HG02588 (cell line): ENCODE measurements around the gene COL23A1.
"Not testable (repeated sequence)": the region's sequence is repeated elsewhere in the genome, so short reads cannot be mapped to it uniquely, and the experiment has no call there.

Experiments
- ATAC-seq: cut with Tn5 transposase; IDR thresholded peaks from one replicate; pipeline ENCODE4 v1.9.1; 2021; ENCODE audit warnings: mild to moderate bottlenecking, moderate library complexity; ENCODE audit not compliant: unreplicated experiment

COL23A1 gene

DNA sequence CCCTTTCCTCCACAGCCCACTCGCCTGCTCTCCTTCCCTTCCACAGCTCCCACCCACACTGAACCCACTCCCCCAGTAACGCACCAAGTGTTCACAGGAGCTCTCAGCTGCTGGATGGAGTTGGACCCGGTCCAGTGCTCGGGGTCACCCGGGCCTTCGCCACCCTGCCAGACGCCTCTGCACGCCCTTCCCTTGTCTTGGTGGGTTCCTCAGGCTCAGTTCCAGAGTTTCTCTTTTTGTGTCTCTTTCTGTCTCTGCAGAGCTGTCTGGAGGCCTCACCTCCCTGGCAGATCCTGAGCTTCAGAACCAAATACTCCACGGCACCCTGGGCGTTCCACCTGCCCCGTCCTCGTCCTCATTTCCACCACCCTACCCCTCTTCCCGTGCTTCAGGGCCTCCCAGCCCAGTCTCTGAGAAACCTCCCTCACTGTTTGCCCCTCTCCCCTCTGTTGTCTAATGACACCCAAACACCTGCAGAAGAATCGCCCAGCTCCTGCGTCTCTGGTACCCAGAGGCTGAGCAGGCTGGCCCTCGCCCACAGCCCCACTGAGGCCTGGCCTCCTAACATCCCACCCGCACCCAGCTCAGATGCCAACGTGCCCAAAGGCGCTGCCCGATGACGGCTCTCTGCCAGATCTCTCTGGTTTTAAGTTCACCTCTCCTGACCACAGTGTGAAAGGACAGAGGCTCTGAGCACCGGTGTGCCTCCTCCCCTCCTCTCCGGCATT is 74.3 kb downstream of the COL23A1 start:
- ATAC-seq: no peak

DNA sequence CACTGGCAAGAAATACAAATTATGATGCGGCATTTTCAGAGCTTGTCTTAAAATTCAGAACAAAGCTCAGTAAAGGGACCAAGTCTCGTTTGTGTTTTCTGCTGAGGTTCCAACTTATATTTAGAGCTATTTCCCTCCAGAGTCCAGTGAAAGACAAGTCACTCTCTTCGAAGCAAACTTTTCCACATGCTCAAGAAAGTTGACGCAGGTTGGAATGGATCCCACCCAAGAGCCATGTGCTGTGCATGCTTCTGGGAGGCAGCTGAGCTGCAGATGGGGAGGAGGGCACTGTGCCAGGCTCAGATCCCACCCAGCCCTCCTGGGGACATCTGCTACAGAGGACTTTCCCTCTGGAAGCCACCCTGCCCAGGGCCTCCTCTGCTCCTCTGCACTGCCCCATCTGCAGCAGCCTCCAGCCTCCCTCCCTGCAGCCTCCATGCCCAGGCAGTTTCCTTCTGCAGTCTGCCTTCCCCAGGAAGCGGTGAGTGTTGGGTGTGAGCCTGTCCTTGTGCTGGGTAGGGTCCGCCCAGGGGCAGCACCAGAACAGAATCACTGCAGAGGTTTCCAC is 75.3 kb downstream of the COL23A1 start:
- no peak for ATAC-seq

DNA sequence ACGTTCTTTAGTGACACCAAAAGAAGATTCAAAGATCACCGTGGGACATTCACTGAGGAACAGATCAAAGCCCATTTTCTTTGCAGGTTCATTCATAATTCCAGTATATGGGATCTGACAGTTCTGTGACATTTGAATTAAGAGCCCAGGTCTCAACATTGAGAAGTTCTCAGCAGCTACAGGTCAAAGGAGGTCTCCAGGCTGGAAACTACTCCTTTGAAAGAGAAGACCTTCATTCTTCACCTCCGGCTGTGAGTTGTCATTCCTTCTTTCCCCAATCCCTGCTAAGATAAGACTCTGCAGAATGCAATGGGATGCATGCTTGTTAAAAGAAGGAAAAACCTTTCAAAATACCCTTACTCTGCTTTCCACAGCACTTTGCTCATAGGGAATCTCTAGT is 79.0 kb downstream of the COL23A1 start:
- no peak for ATAC-seq

DNA sequence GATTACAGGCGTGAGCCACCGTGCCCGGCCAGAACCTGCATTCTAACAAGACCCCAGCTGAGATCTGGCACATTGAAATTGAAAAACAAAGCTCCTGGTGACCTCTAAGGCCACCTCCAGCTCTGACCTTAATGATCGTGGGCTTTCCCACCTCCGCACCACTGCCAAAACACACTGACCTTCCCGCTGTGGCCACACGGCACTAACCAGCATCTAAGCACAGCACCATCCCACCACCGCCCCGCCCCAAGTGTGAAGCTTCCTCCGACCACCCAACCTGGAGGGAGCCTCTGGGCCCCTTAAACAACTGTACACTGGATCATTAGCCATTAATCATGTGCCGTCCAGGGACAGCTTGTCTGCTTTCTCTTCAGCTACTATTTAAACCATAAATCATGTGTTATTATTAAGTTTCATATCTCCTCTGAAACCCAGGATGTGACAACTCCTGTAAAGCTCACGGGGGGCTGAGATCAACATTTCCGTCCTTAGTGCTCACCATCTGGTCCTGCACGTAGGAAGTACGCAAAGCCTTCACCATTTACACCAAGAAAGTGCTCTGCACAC is 80.6 kb downstream of the COL23A1 start:
- no peak for ATAC-seq

DNA sequence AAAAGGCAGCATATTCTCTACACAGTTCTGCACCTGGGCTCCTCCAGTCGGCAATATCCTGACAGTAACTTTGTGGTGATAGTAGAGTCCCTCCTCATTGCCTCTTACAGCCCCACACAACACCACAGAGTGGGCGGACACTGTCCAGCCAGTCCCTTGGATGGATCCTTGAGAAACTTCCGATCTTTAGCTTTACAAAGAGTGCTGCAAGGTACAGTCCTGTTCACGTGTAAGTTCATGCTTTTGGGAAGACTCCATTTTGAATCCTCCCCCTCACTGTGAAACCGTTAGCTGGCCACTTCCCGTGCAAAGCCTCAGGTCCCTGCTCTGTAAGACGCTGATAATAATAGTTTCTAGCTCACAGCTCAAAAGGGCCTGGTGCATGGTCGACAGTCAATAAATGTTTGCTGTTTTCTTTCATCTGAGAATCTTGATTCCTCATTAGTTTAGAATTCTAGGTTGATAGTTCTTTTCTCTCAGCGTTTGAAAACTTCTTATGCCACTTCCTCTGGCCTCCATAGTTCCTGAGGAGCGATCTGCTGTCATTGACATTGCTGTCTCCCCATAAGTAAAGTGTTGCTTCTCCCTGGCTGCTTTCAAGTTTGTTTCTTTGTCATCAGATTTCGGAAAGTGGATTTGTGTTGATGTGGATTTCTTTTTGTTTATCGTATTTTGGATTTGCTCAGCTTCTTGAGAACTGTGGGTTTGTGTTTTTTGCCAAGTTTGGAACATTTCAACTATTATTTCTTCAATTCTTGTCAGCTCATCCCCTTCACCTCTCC is 82.9 kb downstream of the COL23A1 start:
- ATAC-seq: no peak

DNA sequence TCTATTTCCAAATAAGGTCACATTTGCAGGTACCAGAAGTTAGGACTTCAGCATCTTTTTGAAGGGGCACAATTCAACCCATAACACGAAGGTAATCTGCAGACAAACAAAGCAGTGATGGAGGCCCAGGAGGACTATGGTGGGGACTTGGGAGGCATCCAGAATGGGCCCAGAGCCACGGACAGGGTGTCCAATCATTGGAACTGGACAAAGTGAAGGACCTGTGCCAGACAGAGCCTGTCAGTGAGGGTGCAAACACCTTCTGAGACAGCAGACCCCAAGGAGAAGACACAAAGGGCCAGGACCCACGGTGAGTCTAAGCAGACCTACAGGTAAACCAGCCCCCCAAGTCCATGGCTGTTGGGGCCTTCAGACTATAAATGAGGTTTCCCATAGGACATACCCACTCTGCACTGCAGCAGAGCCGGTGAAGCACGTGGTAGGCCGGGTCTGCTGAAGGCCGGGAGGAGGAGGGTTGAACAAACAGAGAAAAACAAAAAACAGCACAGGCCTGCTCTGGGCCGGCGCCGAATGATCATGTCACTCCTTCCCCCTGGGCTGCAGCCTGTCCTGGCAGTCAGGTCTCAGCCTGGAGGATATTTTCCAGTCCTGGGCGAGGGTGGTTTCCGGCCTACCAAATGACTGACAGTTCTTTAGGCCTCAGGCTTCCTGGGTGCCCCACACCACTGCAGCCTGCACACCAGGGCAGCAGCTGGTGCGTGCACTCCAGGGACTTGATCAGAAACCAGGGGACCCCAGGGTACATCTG is 84.4 kb downstream of the COL23A1 start:
- no peak for ATAC-seq

DNA sequence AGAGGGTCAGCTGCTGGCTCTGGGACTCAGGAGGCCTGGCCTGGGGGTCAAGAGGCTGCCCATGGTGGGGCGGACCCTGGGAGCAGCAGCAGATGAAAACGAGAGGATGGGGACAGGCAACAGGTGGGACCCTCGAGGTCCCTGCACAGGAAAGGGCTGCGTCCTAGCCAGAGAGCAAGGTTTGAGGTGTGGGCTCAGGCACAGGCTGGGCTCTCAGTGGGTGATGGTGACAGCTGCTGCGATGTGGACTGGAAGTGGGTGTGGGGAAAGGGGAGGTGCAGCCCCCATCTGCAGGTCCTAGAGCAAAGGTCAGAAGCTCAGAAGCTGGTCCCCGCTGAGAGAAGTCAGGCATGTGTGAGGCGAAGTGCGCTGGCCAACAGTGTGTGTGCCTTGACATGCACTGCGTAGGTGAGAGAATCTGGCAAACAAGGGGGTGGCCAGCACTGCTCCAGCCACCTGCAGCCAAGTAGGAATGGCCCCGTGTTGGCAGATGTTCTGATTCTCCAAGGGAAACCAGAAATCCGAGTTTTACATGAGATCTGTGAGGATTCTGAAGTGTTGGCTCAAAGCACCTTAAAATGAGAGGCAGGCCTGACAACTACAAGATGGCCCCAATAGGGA is 85.7 kb downstream of the COL23A1 start:
- no peak for ATAC-seq

DNA sequence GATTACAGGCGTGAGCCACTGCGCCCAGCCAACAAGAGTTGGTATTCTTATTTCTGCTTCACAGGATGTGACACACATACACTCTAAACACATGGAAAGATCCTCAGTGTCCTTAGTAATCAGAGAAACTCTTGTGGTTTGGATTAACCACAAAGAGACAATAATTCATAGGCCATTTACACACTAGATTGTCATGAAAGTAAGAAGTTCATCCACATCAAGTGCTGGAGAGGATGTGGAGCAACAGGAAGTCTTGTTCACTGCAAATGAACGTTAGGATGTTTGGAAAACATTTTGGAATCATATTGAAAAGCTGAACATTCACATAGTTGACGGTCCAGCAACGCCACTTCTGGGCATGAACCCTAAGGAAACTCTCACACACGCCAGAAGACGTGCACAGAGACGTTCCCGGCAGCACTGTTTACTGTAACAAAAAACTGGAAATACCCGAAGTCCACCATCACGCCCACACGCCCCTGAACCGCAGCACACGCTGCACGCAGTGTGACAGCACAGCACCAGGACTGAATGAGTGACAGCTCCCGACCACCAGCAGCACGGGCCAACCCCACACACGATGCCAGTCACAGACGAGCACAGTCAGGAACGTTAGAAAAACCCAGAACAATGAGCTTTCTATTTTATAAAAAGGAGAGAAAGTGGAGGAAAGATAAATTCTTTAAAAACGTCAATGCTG is 87.6 kb downstream of the COL23A1 start:
- ATAC-seq: no peak

DNA sequence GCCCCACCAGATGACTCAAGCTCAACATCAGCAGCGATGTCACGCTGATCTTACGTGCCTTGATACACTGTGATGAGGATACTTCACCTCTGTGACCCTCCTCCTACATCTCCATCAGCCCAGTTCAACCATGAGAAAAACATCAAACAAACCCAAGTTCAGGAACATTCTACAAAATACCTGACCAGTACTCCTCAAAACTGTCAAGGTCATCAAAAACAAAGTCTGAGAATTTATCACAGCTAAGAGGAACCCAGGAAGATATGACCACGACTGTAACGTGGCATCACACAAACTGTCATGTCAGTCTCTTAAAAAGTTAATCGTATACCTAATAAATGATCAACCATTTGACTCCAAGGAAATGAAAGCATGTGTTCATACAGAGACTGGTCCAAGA is 90.8 kb downstream of the COL23A1 start:
- no peak for ATAC-seq

DNA sequence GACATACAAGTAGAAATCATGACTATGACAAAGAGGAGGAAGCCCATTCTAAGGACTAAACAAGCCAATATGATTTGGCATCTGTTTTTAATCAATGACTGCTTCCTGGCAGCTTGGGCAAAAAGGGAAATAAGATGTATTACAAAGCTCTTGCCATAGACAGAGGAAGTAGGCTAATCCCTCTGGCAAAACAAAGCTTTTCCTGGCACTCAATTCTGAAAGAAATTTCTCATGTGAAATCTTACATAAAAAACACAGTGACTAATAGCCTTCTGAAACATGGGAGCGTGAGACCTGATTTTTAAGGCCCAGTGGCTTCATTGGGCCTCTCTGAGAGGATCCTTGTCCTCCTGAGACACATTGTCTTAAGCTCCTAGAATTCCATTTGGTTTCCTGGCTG is 93.6 kb downstream of the COL23A1 start:
- ATAC-seq: no peak

DNA sequence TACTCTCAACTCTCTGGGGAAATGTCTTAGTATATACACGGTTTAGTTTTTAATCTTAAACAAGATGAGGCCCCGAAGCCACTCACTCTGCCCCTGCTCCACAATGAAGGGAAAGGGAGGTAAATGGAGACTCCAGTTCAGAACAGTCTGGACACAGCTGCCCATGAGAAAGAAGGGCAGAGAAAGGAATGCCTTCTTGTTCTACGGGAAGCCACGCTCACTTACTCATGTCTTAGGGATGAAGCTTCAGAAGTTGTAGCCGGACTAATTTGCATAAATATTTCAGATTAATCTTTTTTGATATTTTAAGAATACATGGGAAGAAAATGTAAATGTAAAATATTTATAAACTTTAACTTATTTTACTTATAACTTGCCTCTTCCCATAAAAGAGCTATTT is 94.0 kb downstream of the COL23A1 start:
- ATAC-seq: no peak

DNA sequence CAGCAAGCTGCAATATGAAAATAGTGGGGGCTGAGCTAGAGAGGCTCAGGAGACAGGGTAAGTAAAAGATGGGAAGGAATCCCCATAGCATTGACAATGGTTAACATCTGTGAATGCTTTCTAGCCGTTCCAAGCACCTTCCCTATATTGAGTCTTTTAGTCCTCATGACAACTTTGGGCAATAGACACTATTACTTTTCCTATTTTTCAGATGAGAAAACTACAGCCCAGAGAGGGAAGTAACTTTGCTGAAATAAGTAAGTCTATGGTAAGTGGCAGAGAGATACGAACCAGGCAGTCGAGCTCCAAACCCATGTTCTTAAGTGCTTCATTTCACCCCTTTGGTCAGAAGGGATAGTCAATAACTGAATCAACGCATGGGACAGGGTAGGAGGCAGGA is 94.5 kb downstream of the COL23A1 start:
- ATAC-seq: no peak

DNA sequence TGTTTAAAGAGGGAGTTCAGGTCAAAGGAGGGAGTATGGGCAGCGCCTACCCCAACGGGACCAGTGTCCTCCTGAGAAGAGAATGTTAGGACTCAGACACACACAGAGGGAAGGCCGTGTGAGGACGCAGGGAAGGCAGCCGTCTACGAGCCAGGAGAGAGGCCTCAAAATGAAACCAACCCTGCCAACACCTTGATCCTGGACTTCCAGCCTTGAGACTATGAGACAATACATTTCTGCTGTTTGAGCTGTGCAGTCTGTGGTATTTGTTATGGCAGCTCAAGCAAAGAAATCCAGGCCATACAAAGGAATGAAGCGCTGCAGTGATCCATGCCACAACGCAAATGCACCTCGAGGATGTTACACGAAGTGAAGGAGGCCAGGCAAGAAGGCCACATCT is 97.9 kb downstream of the COL23A1 start:
- no peak for ATAC-seq

DNA sequence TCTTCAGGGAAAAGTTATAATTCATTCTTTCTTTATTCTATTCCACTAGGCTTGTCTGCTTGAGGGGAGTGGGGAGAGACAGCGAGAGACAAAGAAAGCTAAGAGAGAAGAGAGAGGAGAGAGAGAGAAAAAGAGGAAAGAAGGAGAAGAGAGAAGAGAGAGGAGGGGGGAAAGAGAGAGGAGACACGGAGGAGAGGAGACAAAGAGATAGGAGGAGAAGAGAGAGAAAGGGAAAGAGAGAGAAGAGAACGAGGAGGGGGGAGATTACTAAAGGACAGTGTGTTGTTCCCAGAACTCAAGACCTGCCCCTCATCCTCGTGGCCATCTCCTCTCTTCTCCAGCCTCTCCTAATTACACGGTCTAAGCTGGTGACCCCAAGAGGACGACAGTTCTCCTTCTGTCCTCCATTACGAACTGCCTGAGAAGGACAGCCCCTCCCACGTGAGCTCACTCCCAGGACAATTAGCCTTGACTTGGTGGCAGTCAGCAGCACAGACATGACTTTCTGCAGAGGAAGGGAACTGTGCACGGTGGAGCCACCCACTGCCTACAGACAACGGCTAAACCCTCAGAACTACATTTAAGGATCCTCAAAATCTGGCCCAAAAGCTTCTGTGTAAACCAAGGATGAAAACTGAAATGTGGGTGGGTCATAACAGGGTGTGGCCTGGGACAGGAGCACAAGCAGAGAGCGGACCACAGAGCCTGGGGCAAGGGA is 99.1 kb downstream of the COL23A1 start:
- ATAC-seq: no peak

DNA sequence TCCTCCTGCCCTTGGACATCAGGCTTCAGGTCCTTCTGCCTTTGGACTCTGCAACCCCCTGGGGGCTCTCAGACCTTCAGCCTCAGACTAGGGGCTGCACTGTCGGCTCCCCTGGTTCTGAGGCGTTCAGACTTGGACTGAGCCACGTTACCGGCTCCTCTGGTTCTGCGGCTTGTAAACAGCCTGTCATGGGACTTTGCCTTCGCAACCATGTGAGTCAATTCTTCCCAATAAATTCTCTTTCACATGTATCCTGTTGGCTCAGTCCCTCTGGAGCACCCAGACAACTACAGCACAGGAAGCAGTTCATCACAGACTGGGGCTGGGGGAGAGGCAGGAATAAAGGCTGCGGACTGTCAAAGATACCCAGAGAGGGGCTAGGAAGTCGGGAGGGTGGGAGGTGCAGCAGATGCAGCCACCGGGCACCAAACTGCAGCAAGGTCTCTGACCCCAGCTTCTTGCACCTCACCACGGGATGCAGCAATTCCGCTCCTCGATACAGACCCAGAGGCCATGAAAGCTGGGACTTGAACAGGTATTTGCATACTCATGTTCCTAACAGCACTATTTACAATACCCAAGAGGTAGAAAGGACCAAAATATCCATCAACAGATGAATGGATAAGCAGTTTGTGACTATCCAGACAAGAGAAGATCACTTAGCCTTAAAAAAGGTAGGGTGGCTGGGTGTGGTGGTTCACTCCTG is 100.8 kb downstream of the COL23A1 start:
- ATAC-seq: no peak

DNA sequence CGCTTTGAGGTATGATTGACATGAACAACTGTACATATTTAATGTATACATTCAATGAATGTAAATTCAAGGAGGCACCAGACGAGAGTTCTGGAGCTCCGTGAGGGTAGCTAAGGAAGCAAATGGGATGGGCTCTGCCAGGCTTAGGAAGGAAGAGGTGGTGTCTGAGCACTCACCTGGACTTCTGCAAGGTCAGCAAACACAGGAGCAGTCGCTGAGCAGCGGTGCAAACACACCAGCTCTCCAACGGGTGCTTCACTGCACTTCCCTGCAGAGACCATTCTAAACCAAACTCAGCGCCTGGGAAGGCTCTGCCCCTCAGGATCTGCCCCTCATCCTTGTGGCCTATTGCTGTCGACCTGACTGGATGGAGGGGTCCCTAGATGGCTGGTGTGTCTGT is 101.5 kb downstream of the COL23A1 start:
- ATAC-seq: no peak

DNA sequence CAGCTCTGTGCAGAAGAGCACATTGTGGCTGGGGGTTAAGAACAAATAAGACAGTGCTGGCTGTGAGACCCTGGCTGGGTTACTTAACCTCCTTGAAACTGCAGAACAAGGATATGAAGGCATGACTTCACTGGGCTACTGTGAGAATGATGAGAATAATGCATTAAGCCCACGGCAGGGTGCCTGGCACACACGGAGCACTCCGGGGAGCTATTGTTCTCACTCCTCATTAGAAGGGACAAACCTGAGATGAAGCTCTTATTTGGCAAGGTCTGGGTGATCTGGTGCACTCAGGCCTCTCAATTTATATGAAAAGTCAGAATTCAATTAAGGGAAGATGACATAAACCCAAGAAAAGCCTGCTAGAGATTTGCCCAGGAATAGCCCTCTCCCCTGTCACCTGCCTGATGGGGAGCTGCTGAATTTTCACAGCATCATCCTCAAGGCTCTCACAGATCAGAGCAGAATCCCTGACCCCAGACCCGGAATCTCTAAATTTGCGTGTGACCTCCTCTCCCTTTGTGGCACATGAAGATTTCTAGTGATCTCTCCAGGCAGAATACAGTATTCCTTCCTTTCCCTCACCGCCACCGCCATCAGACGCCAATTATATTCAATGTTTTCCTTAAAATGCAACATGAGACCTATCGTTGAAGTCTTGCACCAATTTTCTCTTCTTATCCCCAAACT is 102.1 kb downstream of the COL23A1 start:
- no peak for ATAC-seq

DNA sequence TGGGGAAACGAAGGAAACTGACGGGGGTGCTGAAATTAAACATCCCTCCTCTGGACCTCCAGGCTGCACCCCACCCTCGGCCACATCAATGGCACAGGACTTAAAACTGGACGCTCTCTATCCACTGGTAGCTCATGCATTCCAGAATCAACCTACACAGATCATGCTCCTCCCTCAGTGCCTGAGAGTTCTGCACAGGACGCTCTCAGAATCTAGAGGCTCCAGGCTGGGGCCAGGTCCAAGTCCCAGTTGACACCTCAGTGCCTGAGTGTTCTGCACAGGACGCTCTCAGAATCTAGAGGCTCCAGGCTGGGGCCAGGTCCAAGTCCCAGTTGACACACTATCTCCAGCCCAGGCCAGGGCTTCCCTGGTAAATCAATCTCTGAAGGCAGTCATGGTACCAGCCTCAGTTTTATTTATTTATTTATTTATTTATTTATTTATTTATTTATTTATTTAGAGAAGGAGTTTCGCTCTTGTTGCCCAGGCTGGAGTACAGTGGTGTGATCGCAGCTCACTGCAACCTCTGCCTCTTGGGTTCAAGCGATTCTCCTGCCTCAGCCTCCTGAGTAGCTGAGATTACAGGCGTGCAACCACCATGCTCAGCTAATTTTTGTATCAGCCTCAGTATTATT is 103.2 kb downstream of the COL23A1 start:
- not testable (repeated sequence) for ATAC-seq
